ENCODE measurements around the gene UBL4A. TPM values are rescaled to one million over a fixed set of nuclear protein-coding genes. Genes with fewer than 3 reads are reported as not detected.

Gene UBL4A
- total RNA-seq, result 34.0 TPM
- long read RNA-seq, transcript UBL4A-202 (4 exons, 2,382 nt), result major isoform, 107 of 128 reads
- long read RNA-seq, partial matches to known transcripts, result 1 of 128 reads
- long read RNA-seq, other reads (novel, unspliced or antisense), result 16 of 128 reads

DNA sequence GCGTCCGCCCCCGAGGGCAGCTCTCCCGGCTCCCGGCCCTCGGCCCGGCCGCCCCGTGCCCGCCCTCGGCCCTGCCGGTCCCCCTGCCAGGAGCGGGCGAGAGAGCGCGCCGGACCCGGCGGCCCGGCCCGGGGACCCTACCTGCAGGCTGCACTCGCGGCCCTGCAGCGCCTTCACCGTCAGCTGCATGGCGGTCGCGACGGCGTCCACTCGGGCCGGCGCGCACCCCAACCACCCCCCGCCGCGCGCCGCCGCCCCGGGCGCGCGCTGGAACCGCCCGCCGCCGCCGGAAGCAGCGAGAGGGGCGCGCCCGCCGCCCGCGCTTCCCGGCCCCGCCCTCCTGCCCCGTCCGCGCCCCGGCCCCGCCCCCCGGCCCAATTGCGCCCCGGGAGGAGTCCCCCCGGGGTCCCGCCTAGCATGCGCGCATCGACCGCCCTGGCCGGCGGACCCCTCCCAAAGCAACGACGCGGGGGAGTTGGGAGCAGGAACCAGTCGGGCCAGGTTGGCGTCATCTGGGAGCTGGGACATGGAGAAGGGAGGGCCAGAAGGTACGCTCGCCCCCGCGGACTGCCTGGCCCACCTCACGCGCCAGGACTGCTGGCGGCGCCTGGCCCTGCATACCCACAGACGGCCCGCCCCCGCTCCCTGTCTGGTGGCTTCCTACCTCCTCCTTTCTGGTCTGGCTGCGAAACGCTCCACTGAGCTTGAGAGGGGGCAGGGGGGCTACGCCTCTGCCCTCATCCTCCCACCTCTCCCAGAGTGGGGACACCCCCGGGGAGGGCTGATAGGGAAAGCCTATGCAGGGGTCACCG lies at the start of gene UBL4A:
Gene UBL4A (minus strand): TSS at position 220 of the 812 bp plus-strand sequence. CDS start 31 bp downstream, at position 189.
- peak within 1 kb of the TSS; percentile 68 for H3K4me3 ChIP-seq
- H3K4me1 ChIP-seq, result peaks cover 25% of the 10 kb centered on the region
- H3K27me3 ChIP-seq (ENCODE audit: low read depth), result no peaks in the 10 kb centered on the region
- ATAC-seq, result peak; percentile 62 to 63
- no peaks in the 10 kb centered on the region for H3K9me3 ChIP-seq
- intact Hi-C loops (cut with DNase I), result no loop called here
- TF ChIP-seq, protein P1, sequence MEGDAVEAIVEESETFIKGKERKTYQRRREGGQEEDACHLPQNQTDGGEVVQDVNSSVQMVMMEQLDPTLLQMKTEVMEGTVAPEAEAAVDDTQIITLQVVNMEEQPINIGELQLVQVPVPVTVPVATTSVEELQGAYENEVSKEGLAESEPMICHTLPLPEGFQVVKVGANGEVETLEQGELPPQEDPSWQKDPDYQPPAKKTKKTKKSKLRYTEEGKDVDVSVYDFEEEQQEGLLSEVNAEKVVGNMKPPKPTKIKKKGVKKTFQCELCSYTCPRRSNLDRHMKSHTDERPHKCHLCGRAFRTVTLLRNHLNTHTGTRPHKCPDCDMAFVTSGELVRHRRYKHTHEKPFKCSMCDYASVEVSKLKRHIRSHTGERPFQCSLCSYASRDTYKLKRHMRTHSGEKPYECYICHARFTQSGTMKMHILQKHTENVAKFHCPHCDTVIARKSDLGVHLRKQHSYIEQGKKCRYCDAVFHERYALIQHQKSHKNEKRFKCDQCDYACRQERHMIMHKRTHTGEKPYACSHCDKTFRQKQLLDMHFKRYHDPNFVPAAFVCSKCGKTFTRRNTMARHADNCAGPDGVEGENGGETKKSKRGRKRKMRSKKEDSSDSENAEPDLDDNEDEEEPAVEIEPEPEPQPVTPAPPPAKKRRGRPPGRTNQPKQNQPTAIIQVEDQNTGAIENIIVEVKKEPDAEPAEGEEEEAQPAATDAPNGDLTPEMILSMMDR (IDR thresholded peaks at IDR 0.05), result no peak
- H3K36me3 ChIP-seq, result peaks cover 14% of the 10 kb centered on the region
- peak within 1 kb of the TSS; percentile 87 for H3K27ac ChIP-seq
- peak; percentile 83 for DNase-seq

DNA sequence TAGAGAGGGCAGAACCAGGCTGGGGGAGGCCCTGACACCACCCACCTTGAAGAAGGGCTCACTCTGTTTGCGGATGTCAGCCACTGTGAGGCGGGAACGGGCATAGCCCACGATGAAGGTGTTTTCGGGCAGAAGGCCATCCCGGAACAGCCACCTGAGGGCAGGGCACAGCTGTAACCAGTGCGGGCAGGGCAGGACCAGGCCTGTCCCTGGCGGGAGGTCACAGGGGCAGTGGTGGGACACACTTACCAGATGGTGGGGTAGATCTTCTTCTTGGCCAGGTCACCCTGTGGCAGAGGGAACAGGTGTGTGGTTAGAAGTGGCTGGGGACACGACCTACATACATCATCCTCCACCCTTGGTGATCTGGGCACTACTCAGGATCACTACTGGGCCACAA lies 49.5 kb upstream of the UBL4A start:
- ATAC-seq, result no peak
- no peak overlapping the region for H3K27ac ChIP-seq
- no peak for DNase-seq

DNA sequence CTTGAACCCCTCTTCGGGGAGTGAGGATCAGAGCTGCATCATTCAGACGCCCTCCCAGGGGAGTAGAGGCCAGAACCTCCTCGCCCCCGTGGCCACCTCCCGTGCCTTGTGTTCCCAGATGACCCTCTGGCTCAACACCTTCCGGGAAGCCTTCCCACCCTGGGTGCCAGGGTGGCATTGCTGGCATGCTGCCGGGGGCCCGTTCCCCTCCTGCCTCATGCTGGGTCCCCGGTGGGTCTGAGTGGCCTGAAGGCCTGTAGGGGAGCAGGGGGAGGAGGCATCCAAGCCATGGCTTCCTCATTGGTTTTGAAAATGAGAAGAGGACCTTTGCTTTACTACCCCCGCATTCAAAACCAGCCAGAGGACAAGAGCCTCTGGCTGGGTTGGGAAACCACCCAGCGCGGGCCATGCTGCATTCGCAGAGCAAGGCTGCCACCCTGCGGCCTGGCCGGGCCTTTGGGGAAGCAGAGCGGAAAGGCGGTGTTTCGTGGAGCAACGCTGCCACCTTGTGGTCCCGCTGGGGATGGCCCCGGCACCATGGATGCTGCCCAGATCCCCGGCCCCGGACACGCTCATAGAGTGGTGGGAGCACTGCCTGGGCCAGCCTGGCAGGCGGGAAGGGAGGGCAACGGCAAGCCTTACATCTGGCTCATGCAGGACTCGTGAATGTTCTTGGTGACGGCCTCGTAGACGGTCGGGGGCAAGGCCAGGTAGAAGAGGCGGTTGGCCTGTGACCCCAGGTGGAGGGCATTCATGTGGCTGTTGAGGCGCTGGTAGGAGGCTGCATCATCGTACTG lies 48.3 kb upstream of the UBL4A start:
- DNase-seq, result peak; percentile 92
- peak; percentile 90 to 96 for ATAC-seq
- H3K27me3 ChIP-seq (ENCODE audit: low read depth), result no peaks in the 10 kb centered on the region
- H3K4me3 ChIP-seq, result no peak overlapping the region
- H3K9me3 ChIP-seq, result no peaks in the 10 kb centered on the region
- TF ChIP-seq, protein P1 (IDR thresholded peaks at IDR 0.05), result peak; percentile 97
- H3K27ac ChIP-seq, result peak overlapping the region; percentile 36
- H3K4me1 ChIP-seq, result no peaks in the 10 kb centered on the region
- intact Hi-C loops (cut with DNase I), result no loop called here
- H3K36me3 ChIP-seq, result peaks cover 29% of the 10 kb centered on the region

More for the DNA sequence above, 49.5 kb upstream of the UBL4A start:
- intact Hi-C loops (cut with DNase I), result no loop called here
- TF ChIP-seq, protein P1 (IDR thresholded peaks at IDR 0.05), result no peak
- H3K36me3 ChIP-seq, result peaks cover 29% of the 10 kb centered on the region
- H3K4me1 ChIP-seq, result no peaks in the 10 kb centered on the region
- H3K27me3 ChIP-seq (ENCODE audit: low read depth), result no peaks in the 10 kb centered on the region
- no peaks in the 10 kb centered on the region for H3K9me3 ChIP-seq
- no peak overlapping the region for H3K4me3 ChIP-seq

- H3K4me1 ChIP-seq, result no peaks in the 10 kb centered on the region
- no peak overlapping the region for H3K4me3 ChIP-seq
- TF ChIP-seq, protein P1 (IDR thresholded peaks at IDR 0.05), result no peak
- no peaks in the 10 kb centered on the region for H3K9me3 ChIP-seq
- no peaks in the 10 kb centered on the region for H3K27me3 ChIP-seq (ENCODE audit: low read depth)
- H3K36me3 ChIP-seq, result peaks cover 29% of the 10 kb centered on the region
- H3K27ac ChIP-seq, result no peak overlapping the region
- intact Hi-C loops (cut with DNase I), result no loop called here
- DNase-seq (no peak), ATAC-seq (no peak)
These were observed 46.3 kb upstream of the UBL4A start for GRCh38 chrX:154532690-154533089.

- no peaks in the 10 kb centered on the region for H3K9me3 ChIP-seq
- H3K4me3 ChIP-seq, result no peak overlapping the region
- no peaks in the 10 kb centered on the region for H3K27me3 ChIP-seq (ENCODE audit: low read depth)
- intact Hi-C loops (cut with DNase I), result no loop called here
- DNase-seq (peak; percentile 58), ATAC-seq (peak; percentile 59 to 60)
- H3K27ac ChIP-seq, result no peak overlapping the region
- H3K4me1 ChIP-seq, result peaks cover 9% of the 10 kb centered on the region
- TF ChIP-seq, protein P1 (IDR thresholded peaks at IDR 0.05), result no peak
- peaks cover 29% of the 10 kb centered on the region for H3K36me3 ChIP-seq
These were observed 45.2 kb upstream of the UBL4A start for GRCh38 chrX:154531626-154532025.
